Measurements from ENCODE around the gene ACTRT2. TPM values are rescaled to one million over a fixed set of nuclear protein-coding genes. Genes with fewer than 3 reads are reported as not detected.

Gene ACTRT2
- total RNA-seq, 1 experiment from 2014 or later = not detected

DNA sequence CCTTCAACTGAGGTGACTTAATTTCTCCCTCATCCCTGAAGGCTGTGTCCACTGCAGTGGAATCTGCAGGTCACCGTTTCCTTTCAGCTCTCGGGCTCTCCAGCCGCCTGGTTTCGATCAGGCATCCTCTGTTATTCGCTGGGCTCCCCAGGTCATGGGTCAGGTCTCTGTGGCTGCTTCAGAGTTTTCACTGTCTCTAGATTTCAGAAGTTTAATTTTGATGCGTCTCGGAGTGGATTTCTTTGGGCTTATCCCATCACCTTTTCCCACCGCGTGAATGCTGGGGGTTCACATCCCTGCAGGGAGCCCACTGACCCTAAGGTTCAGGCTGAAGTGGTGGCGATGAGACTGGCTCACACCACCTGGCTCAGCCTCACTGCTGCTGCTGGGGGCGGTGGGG, 3.3 kb downstream of the ACTRT2 start:
- no peak overlapping the region for H3K18ac ChIP-seq (ENCODE audit: insufficient read length, low read depth, low read length)
- H3K4me1 Mint-ChIP-seq = peaks cover 0 to 10% of the 10 kb centered on the region in 2 experiments; a peak in 2 of 4 replicates

More for the DNA sequence above, 3.3 kb downstream of the ACTRT2 start:
- H2AK5ac ChIP-seq (ENCODE audit: insufficient read length, low read length) = no peak overlapping the region
- H3K23ac ChIP-seq (ENCODE audit: insufficient read length, low read depth, low read length) = no peak overlapping the region
- no CpG with 5 or more reads among the region's 11 CpGs for WGBS (ENCODE audit: extremely low coverage, insufficient read length, low lambda C conversion rate)
- no peak overlapping the region for H3K56ac ChIP-seq (ENCODE audit: insufficient read length, low read depth, low read length)
- no peak overlapping the region for H4K8ac ChIP-seq (replicated peaks; ENCODE audit: insufficient read length, low read depth, low read length)
- peaks cover 0 to 25% of the 10 kb centered on the region in 2 experiments; a peak in 2 of 5 replicates for H3K9me3 Mint-ChIP-seq
- H3K4ac ChIP-seq (ENCODE audit: low read depth, low read length) = no peak overlapping the region
- H3K4me2 ChIP-seq (ENCODE audit: insufficient read depth, insufficient read length, low read length) = no peak overlapping the region
- H3K27me3 ChIP-seq (ENCODE audit: insufficient read depth, low read length) = no peaks in the 10 kb centered on the region
- no peaks in the 10 kb centered on the region for H3K79me1 ChIP-seq (ENCODE audit: insufficient read depth, low read depth, low read length, poor library complexity, severe bottlenecking)
- no peak overlapping the region for H2BK20ac ChIP-seq (ENCODE audit: low read depth, low read length, poor library complexity, severe bottlenecking)
- peaks cover 2% of the 10 kb centered on the region for H3K27me3 Mint-ChIP-seq (ENCODE audit: low read depth)
- H2AFZ ChIP-seq (ENCODE audit: low read length) = no peak overlapping the region
- H2BK120ac ChIP-seq (ENCODE audit: low read depth, low read length, poor library complexity, severe bottlenecking) = no peak overlapping the region
- no peak overlapping the region for H2BK15ac ChIP-seq (ENCODE audit: low read depth, low read length)
- peak; percentile 8 for DNase-seq
- H3K23me2 ChIP-seq (ENCODE audit: insufficient read length, low read depth, low read length, poor library complexity, severe bottlenecking) = no peaks in the 10 kb centered on the region
- no peak overlapping the region; a peak in 1 of 7 replicates for H3K27ac Mint-ChIP-seq
- peaks cover 24% of the 10 kb centered on the region for H3K9me3 ChIP-seq (ENCODE audit: control insufficient read depth, low read depth, low read length)
- TF ChIP-seq, protein P1, sequence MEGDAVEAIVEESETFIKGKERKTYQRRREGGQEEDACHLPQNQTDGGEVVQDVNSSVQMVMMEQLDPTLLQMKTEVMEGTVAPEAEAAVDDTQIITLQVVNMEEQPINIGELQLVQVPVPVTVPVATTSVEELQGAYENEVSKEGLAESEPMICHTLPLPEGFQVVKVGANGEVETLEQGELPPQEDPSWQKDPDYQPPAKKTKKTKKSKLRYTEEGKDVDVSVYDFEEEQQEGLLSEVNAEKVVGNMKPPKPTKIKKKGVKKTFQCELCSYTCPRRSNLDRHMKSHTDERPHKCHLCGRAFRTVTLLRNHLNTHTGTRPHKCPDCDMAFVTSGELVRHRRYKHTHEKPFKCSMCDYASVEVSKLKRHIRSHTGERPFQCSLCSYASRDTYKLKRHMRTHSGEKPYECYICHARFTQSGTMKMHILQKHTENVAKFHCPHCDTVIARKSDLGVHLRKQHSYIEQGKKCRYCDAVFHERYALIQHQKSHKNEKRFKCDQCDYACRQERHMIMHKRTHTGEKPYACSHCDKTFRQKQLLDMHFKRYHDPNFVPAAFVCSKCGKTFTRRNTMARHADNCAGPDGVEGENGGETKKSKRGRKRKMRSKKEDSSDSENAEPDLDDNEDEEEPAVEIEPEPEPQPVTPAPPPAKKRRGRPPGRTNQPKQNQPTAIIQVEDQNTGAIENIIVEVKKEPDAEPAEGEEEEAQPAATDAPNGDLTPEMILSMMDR (conservative IDR thresholded peaks at IDR 0.05) = no peak
- no peak overlapping the region for H4K5ac ChIP-seq (ENCODE audit: insufficient read length, low read depth, low read length)
- H3K4me3 Mint-ChIP-seq = no peak overlapping the region
- H3K4me1 ChIP-seq (ENCODE audit: insufficient read depth, low read length) = no peaks in the 10 kb centered on the region
- no peaks in the 10 kb centered on the region for H4K20me1 ChIP-seq (ENCODE audit: control insufficient read depth, insufficient read depth, insufficient read length)
- H4K91ac ChIP-seq (ENCODE audit: insufficient read length, low read depth, low read length) = no peak overlapping the region
- H3K9ac ChIP-seq (ENCODE audit: extremely low read depth, insufficient read length, low read length) = no peak overlapping the region
- no peaks in the 10 kb centered on the region for H3K79me2 ChIP-seq (ENCODE audit: insufficient read depth, low read length)
- no peak overlapping the region for H2BK12ac ChIP-seq (ENCODE audit: insufficient read length, low read depth, low read length)
- no peak overlapping the region for H3K14ac ChIP-seq (ENCODE audit: insufficient read depth, low read length)
- H3K36me3 Mint-ChIP-seq (ENCODE audit: insufficient read depth in 1 of 3, low read depth in 3 of 3) = peaks cover 0 to 18% (median 0%) of the 10 kb centered on the region in 3 experiments; a peak in 2 of 7 replicates
- no peak overlapping the region for H3T11ph ChIP-seq (ENCODE audit: low read length)
- no peak overlapping the region for H3K27ac ChIP-seq (ENCODE audit: insufficient read length, low read depth, low read length)
- H2BK5ac ChIP-seq (ENCODE audit: insufficient read length, low read length) = no peak overlapping the region
